Skeletal muscle satellite cell (primary cell): Measurements from ENCODE around the gene CUX1.
A peak's percentile ranks its signal among the peaks of the same experiment; 100 is the strongest.
"Not testable (repeated sequence)": the region's sequence is repeated elsewhere in the genome, so short reads cannot be mapped to it uniquely, and the experiment has no call there.

ENCODE experiments used
- H3K27me3 ChIP-seq: 2 replicates; pipeline ENCODE4 v1.7.0; 2013; ENCODE audit warnings: low read length; ENCODE audit not compliant: control insufficient read depth, insufficient read depth
- H3K36me3 ChIP-seq: 2 replicates; pipeline ENCODE4 v1.7.0; 2013; ENCODE audit warnings: mild to moderate bottlenecking, control low read depth, low read length; ENCODE audit not compliant: insufficient read depth
- H3K4me1 ChIP-seq: 2 replicates; pipeline ENCODE4 v1.7.0; 2013; ENCODE audit warnings: low read length; ENCODE audit not compliant: control insufficient read depth, insufficient read depth
- H3K4me2 ChIP-seq: 2 replicates; pipeline ENCODE4 v1.7.0; 2013; ENCODE audit warnings: mild to moderate bottlenecking, low read length
- H3K4me3 ChIP-seq: 2 replicates; pipeline ENCODE4 v1.7.0; 2013; ENCODE audit warnings: low read length
- H3K9ac ChIP-seq: 2 replicates; pipeline ENCODE4 v1.7.0; 2013; ENCODE audit warnings: mild to moderate bottlenecking, low read depth, low read length, moderate library complexity
- H3K9me3 ChIP-seq: replicated peaks from 2 replicates; pipeline ENCODE4 v1.7.0; 2013; ENCODE audit warnings: mild to moderate bottlenecking, control low read depth, low read length

Gene CUX1

DNA sequence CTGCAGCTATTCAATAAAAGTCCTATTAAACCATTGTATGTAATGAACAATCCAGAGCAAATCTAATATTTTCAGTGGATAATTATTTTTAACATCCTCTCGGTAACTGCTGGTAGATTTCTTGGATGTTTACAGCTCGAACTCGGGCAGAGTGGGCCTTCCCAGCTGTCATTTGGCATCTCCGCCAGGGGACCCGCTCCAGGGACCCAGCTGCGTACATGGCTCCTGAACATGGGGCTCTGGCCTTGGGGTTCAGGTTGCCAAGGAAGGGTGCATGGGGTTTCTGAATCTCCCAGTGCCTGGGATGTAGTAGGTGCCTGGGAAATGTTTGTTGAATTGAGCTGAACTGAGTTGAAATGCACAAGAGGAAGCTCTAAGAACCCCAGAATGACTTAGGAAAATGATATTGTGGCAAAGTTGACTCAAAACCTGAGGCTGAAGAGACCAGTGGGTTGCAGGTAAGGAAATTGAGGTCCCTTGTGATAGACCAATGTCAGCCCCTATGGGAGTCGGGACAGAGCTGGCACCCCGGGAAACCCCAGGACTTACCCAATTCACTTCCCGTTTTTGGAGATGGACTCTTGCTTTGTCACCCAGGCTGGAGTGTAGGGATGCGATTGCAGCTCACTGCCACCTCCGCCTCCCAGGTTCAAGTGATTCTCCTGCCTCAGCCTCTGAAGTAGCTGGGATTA, 228.4 kb downstream of the CUX1 start:
- Histone ChIP-seq H3K9ac (peak overlapping the region; percentile 36), H3K4me3 (peak overlapping the region; percentile 56), H3K27me3 (no peaks in the 10 kb centered on the region), H3K4me2 (peak overlapping the region; percentile 78), H3K9me3 (no peaks in the 10 kb centered on the region), H3K4me1 (peaks cover 35% of the 10 kb centered on the region), H3K36me3 (peaks cover 3% of the 10 kb centered on the region)

DNA sequence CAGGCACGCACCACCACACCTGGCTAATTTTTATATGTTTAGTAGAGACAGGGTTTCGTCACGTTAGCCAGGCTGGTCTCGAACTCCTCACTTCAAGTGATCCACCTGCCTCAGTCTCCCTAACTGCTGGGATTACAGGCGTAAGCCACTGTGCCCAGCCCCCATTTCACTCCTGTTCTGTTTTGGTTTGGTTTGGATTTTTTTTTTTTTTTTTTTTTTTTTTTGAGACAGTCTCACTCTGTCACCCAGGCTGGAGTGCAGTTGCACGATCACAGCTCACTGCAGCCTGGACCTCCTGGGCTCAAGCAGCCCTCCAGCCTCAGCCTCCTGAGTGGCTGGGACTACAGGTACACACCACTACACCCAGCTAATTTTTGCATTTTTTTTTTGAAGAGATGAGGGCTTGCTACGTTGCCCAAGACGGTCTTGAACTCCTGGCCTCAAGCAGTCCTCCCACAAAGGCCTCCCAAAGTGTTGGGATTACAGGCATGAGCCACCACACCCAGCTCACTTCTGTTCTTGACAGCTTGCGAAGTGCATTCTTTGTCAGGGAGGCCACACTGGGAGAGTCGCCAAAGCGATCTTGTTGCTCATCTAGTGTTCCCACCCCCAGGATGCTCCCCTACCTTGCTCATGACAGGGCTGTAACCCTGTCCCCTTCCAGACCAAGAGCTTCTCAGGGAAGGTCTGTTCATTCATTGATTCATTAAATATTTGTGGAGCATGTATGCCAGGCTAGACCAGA, 229.1 kb downstream of the CUX1 start:
- peaks cover 38% of the 10 kb centered on the region for H3K4me1 ChIP-seq

DNA sequence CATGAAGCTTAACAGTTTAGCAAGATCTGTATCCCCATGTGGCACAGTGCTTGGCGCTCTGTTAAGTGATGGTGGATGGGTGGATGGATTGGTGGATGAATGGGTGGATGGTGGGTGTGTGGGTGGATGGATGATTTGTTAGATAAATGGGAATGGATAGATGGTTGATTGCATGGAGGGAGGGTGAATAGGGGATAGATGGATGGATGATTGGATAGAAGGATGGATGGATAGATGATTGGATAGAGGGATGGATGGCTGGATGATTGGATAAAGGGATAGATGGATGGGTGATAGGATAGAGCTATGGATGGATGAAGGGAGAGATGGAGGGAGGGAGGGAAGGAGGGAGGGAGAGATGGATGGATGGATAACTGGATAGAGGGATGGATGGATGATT, 229.7 kb downstream of the CUX1 start:
- no peak overlapping the region for H3K9ac ChIP-seq
- H3K27me3 ChIP-seq, result no peaks in the 10 kb centered on the region
- H3K4me2 ChIP-seq, result no peak overlapping the region
- peaks cover 34% of the 10 kb centered on the region for H3K4me1 ChIP-seq
- H3K4me3 ChIP-seq, result no peak overlapping the region
- H3K9me3 ChIP-seq, result no peaks in the 10 kb centered on the region
- H3K36me3 ChIP-seq, result peaks cover 3% of the 10 kb centered on the region

More for the DNA sequence above, 229.1 kb downstream of the CUX1 start:
- Histone ChIP-seq H3K27me3 (no peaks in the 10 kb centered on the region), H3K4me3 (no peak overlapping the region), H3K4me2 (no peak overlapping the region), H3K36me3 (peaks cover 3% of the 10 kb centered on the region), H3K9me3 (no peaks in the 10 kb centered on the region), H3K9ac (no peak overlapping the region)

DNA sequence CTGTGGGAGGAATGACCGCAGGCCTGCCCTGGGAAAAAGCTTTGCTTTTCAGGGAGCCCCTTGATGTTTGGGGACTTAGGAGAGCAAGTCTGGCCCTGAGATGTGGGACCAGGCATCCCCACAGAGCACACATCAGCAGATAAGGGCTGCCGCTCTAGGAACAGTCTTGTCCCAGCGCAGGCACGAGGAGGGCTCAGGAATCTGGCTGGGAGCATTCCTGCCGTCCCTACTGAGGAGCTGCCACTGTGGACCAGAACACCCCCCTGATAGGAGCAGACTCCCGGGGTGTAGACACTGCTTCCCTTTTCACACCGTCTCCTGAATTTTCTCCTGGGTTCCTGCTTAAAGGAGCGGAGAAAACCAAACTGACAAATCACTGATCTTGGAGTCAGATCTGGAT, 232.3 kb downstream of the CUX1 start:
- no peaks in the 10 kb centered on the region for H3K9me3 ChIP-seq
- H3K9ac ChIP-seq, result no peak overlapping the region
- no peak overlapping the region for H3K4me2 ChIP-seq
- peaks cover 3% of the 10 kb centered on the region for H3K36me3 ChIP-seq
- no peaks in the 10 kb centered on the region for H3K27me3 ChIP-seq
- peaks cover 23% of the 10 kb centered on the region for H3K4me1 ChIP-seq
- no peak overlapping the region for H3K4me3 ChIP-seq

DNA sequence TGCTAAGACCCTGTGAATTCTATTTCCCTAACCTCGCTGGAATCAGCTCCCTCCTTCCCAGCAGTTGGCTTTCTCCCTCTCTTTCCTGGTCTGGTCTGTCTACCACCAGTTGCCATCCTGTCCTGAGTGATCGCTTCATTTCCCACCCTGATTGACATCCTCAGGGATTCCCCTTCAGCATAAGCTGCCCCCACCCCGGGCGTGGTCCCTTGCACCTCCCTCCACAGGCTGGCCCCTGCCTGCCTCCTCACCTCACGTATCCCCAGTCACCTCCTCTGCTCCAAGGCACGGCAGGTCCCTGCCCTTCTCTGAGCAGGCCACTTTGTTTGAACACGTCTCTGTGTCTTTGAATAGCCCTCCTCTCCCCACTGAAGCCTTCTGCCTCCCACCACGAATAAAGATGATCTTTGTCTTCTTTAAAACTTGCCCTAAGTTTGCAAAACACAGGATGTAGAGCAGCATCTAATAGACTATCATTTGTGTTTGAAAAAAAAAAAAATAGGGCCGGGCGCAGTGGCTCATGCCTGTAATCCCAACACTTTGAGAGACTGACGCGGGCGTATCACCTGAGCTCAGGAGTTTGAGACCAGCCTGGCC, 233.5 kb downstream of the CUX1 start:
- H3K36me3 ChIP-seq, result peaks cover 3% of the 10 kb centered on the region
- no peaks in the 10 kb centered on the region for H3K9me3 ChIP-seq
- H3K4me1 ChIP-seq, result peaks cover 11% of the 10 kb centered on the region
- H3K27me3 ChIP-seq, result no peaks in the 10 kb centered on the region
- H3K9ac ChIP-seq, result no peak overlapping the region
- no peak overlapping the region for H3K4me3 ChIP-seq
- no peak overlapping the region for H3K4me2 ChIP-seq

GRCh38 chr7:102051736-102052135, 234.3 kb downstream of the CUX1 start:
- H3K9me3 ChIP-seq, H3K27me3 ChIP-seq, H3K9ac ChIP-seq, H3K4me1 ChIP-seq, H3K4me3 ChIP-seq, H3K36me3 ChIP-seq: not testable (repeated sequence)
- H3K4me2 ChIP-seq, result peak overlapping the region; percentile 3

- no peaks in the 10 kb centered on the region for H3K27me3 ChIP-seq
- no peaks in the 10 kb centered on the region for H3K9me3 ChIP-seq
- H3K4me3 ChIP-seq, result no peak overlapping the region
- no peak overlapping the region for H3K4me2 ChIP-seq
- peaks cover 3% of the 10 kb centered on the region for H3K36me3 ChIP-seq
- H3K9ac ChIP-seq, result no peak overlapping the region
- peaks cover 4% of the 10 kb centered on the region for H3K4me1 ChIP-seq
Observed at GRCh38 chr7:102054158-102054557, 236.7 kb downstream of the CUX1 start.

DNA sequence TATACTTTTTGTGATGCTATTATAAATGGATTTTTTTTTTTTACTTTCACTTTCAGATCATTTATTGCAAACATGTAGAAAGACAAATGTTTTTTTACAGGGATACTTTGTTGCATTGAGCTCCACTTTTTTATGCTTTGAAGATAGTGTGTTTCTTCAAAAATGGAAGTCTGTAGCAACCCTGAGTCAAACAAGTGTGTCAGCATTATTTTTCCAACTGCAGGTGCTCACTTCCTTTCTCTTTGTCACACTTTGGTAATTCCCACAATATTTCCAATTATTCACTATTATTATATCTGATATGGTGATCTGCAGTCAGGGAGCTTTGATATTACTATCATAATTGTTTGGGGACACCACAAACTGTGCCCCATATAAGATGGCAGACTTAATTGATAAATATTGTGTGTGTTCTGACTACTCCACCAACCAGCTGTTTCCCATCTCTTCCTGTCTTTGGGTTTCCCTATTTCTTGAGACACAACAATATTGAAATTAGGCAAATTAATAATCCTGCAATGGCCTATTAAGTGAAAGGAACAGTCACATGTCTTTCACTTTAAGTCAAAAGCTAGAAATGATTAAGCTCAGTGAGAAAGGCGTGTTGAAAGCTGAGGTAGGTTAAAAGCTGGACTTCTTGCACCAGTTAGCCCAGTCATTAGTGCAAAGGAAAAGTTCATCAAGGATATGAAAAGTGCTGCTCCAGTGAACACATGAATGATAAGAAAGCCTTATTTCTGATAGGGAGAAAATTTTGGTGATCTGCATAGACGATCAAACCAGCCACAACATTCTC, 238.0 kb downstream of the CUX1 start:
- Histone ChIP-seq H3K4me1 (peaks cover 4% of the 10 kb centered on the region), H3K4me3 (no peak overlapping the region), H3K4me2 (no peak overlapping the region), H3K9me3 (no peaks in the 10 kb centered on the region), H3K9ac (no peak overlapping the region), H3K27me3 (no peaks in the 10 kb centered on the region), H3K36me3 (no peaks in the 10 kb centered on the region)

GRCh38 chr7:102059524-102059923, 242.1 kb downstream of the CUX1 start:
- no peak overlapping the region for H3K4me3 ChIP-seq
- peaks cover 4% of the 10 kb centered on the region for H3K4me1 ChIP-seq
- no peak overlapping the region for H3K9ac ChIP-seq
- no peaks in the 10 kb centered on the region for H3K27me3 ChIP-seq
- no peaks in the 10 kb centered on the region for H3K9me3 ChIP-seq
- H3K4me2 ChIP-seq, result no peak overlapping the region
- H3K36me3 ChIP-seq, result no peaks in the 10 kb centered on the region

DNA sequence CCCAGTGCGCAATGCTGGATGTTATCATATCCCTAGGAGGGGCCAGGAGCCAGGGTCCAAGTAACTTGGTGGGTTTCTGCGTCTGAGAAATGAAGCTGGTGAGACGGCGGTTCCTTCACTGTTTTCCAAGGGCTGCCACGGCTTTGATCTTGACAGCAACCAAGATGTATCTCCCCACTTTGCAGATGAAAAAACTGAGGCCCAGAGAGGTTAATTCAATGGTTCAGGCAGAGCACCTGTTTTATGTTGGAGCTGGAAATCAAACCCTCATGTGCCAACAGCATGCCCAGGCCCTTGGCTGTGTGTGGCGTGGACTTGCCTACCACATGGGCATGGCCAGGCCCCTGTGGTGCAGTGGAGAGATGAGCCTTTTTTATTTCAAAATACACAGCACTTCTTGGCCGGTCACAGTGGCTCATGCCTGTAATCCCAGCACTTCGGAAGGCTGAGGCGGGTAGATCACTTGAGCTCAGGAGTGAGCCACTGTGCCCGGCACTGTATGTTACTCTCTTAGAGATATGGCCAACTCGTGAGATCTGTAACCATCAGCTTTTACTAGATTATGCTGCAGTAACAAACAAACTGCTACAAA, 244.0 kb downstream of the CUX1 start:
- Histone ChIP-seq H3K4me3 (no peak overlapping the region), H3K9me3 (no peaks in the 10 kb centered on the region), H3K36me3 (no peaks in the 10 kb centered on the region), H3K4me2 (no peak overlapping the region), H3K27me3 (no peaks in the 10 kb centered on the region), H3K4me1 (peaks cover 4% of the 10 kb centered on the region), H3K9ac (no peak overlapping the region)

DNA sequence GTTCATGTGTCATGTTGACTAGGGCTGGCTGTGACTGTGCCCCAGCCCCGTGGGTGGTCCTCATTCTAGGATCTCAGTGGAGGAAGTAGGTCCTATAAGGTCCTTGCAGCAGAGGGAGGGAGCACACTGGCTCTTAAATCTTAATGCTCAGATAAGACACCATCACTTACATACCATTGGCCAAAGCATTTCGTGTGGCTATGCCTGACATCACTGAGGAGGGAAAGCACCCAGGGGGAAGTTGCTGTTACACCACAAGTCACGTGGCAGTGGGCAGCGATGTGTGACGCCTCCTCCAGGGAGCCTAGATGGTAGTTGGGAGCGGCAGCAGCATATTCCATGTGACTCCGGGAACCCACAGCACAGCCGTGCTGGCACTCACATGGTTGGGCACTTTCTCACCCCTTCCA, 244.6 kb downstream of the CUX1 start:
- peaks cover 4% of the 10 kb centered on the region for H3K4me1 ChIP-seq
- H3K4me3 ChIP-seq, result no peak overlapping the region
- H3K4me2 ChIP-seq, result no peak overlapping the region
- no peaks in the 10 kb centered on the region for H3K9me3 ChIP-seq
- no peaks in the 10 kb centered on the region for H3K36me3 ChIP-seq
- no peaks in the 10 kb centered on the region for H3K27me3 ChIP-seq
- no peak overlapping the region for H3K9ac ChIP-seq
